K562 (cell line): ENCODE measurements around the gene DPEP1. TPM values are rescaled to one million over a fixed set of nuclear protein-coding genes. Genes with fewer than 3 reads are reported as not detected.

Experiments used
- BDP1 ChIP-seq: IDR thresholded peaks from 3 replicates; pipeline ENCODE4 v1.6.1; 2011; ENCODE audit not compliant: insufficient read length, insufficient read depth
- CCNT2 ChIP-seq: IDR thresholded peaks from 2 replicates; pipeline ENCODE4 v1.6.1; 2011; ENCODE audit warnings: borderline replicate concordance, low read depth, mild to moderate bottlenecking, moderate library complexity, mixed read lengths, low read length; ENCODE audit not compliant: insufficient read length; ENCODE audit errors: extremely low read depth
- ETV6 ChIP-seq, 3 experiments: fragments of 150-350 bp in 1 of 3; sonication (generic) in 1 of 3; formaldehyde crosslinking in 1 of 3; IDR thresholded peaks; 2 replicates each; pipeline versions ENCODE4 v1.6.1 to v1.8.0; 2014 to 2022; ENCODE audit warnings: borderline replicate concordance in 2 of 3, low read depth in 2 of 3, antibody characterized with exemption in 1 of 3, low read length in 1 of 3, mild to moderate bottlenecking in 1 of 3, missing genetic modification reagents in 1 of 3
- GABPA ChIP-seq: fragments of 200-800 bp; sonication (Bioruptor generic); conservative IDR thresholded peaks from 2 replicates; pipeline ENCODE4 v1.6.1; 2016; ENCODE audit warnings: low read depth, missing genetic modification characterization, missing compliant biosample characterization
- HBP1 ChIP-seq: fragments of 450-650 bp; formaldehyde crosslinking; IDR thresholded peaks from 2 replicates; pipeline ENCODE4 v1.4.0; 2022; ENCODE audit warnings: missing genetic modification characterization
- HNRNPH1 ChIP-seq: fragments of 200-400 bp; formaldehyde crosslinking; optimal IDR thresholded peaks from 2 replicates; pipeline ENCODE3; 2017; ENCODE audit warnings: low read depth, mild to moderate bottlenecking, low read length, moderate library complexity
- L3MBTL2 ChIP-seq: fragments of 450-650 bp; IDR thresholded peaks from 2 replicates; pipeline ENCODE4 v1.6.1; 2016; ENCODE audit warnings: mild to moderate bottlenecking, moderate library complexity
- PKNOX1 ChIP-seq: fragments of 450-650 bp; IDR thresholded peaks from 2 replicates; pipeline ENCODE4 v1.6.1; 2016
- RERE ChIP-seq: sonication (generic); formaldehyde crosslinking; IDR thresholded peaks from 2 replicates; pipeline ENCODE4 v1.8.0; 2023; ENCODE audit warnings: missing genetic modification reagents, mild to moderate bottlenecking, borderline replicate concordance
- RFX5 ChIP-seq: IDR thresholded peaks from 2 replicates; pipeline ENCODE4 v1.6.1; 2011; ENCODE audit warnings: low read depth, mild to moderate bottlenecking, improper control_type of control experiment, low read length
- SAFB ChIP-seq: fragments of 200-400 bp; formaldehyde crosslinking; IDR thresholded peaks from 2 replicates; pipeline ENCODE4 v1.6.1; 2017; ENCODE audit warnings: low read depth, low read length, borderline replicate concordance
- SIN3B ChIP-seq: fragments of 450-650 bp; IDR thresholded peaks from 2 replicates; pipeline ENCODE4 v1.6.1; 2017; ENCODE audit warnings: low read depth, mild to moderate bottlenecking, moderate library complexity
- SMAD3 ChIP-seq: fragments of 450-650 bp; formaldehyde crosslinking; conservative IDR thresholded peaks from 2 replicates; pipeline ENCODE4 v1.4.0; 2020; ENCODE audit warnings: mild to moderate bottlenecking
- ZBTB7A ChIP-seq: IDR thresholded peaks from 2 replicates; pipeline ENCODE4 v1.6.1; 2011; ENCODE audit warnings: low read depth, mild to moderate bottlenecking, low read length, moderate library complexity, borderline replicate concordance; ENCODE audit not compliant: control insufficient read depth
- ZNF184 ChIP-seq: sonication (generic); formaldehyde crosslinking; IDR thresholded peaks from 2 replicates; pipeline ENCODE4 v1.5.0; 2020; ENCODE audit warnings: missing genetic modification reagents
- ZNF280B ChIP-seq: fragments of 250-450 bp; sonication (Bioruptor Pico); IDR thresholded peaks from 2 replicates; pipeline ENCODE4 v1.5.1; 2021; ENCODE audit warnings: mild to moderate bottlenecking
- polyA plus RNA-seq, 8 experiments: library from polyadenylated mRNA; depleted of rRNA in 4 of 8; stranded (reverse) in 5 of 8; unstranded in 3 of 8; fragments of >200 nt; fragmentation: Nextera tagmentation in 2 of 8; fragmentation: Illumina TruSeq in 1 of 8; extraction: Ambion mirVana in 2 of 8; extraction: Trizol in 1 of 8; gene quantifications; 2 replicates each; pipeline versions ENCODE4 v1.2.1 to v1.2.3, GENCODE V29; 2011 to 2014; ENCODE audit warnings: inconsistent platforms in 1 of 8, missing spikeins in 1 of 8
- total RNA-seq, 7 experiments: library from RNA; depleted of rRNA in 6 of 7; stranded (reverse); fragments of >200 nt in 6 of 7; fragmentation: Illumina TruSeq in 2 of 7; extraction: Trizol in 2 of 7; gene quantifications; 2 replicates each; pipeline versions ENCODE4 v1.2.1 to v1.2.3, GENCODE V29; 2011 to 2021; ENCODE audit warnings: low replicate concordance in 1 of 7

The DPEP1 gene
- total and polyA plus RNA-seq, 9 of the 15 experiments (the other 6 are each of a cell fraction or from before 2014, with no cell fraction given) = 0.14 to 0.31 (median 0.20) TPM; not detected in 6

- TF ChIP-seq SIN3B (no peak), L3MBTL2 (no peak), HNRNPH1 (no peak), ZNF280B (CRISPR knock-in tag) (no peak), ETV6 (IDR thresholded peaks at IDR 0.05; ENCODE audit: borderline replicate concordance in 1 of 2, low read depth in 2 of 2, low read length in 1 of 2) (no peak), ETV6 (CRISPR knock-in tag; IDR thresholded peaks at IDR 0.05; ENCODE audit: borderline replicate concordance) (peak; percentile 18; the same call in 1 of the 2 replicates), SAFB (no peak), PKNOX1 (peak; percentile 69; the same call in 1 of the 2 replicates), GABPA (tag) (peak; percentile 58), SMAD3 (CRISPR knock-in tag) (no peak), BDP1 (no peak), ZNF184 (CRISPR knock-in tag) (no peak), ZBTB7A (no peak), CCNT2 (peak; percentile 11), RFX5 (no peak), RERE (CRISPR knock-in tag) (0 out of 2 replicates have a peak, but pooled peaks have one; percentile 51), HBP1 (CRISPR knock-in tag) (no peak)
Observed at GRCh38 chr16:89687092-89687940, 73.9 kb downstream of the DPEP1 start (continued).
